Ovary (tissue), 9 donors: ENCODE measurements around the gene CYSTM1. TPM values are rescaled to one million over a fixed set of nuclear protein-coding genes. Genes with fewer than 3 reads are reported as not detected.

Source experiments
- DNase-seq, 5 donors: peaks; one replicate each; pipeline ENCODE4 v3.0.0-alpha.2; 2019 to 2020
- H3K27ac ChIP-seq, 2 donors: fragments of 200-600 bp; one replicate each; pipeline versions ENCODE4 v1.5.1 to v1.8.0; 2019 to 2022
- H3K27me3 ChIP-seq: fragments of 200-600 bp; one replicate; pipeline ENCODE4 v1.8.0; 2022
- H3K36me3 ChIP-seq: fragments of 200-600 bp; sonication (generic); one replicate; pipeline ENCODE4 v1.5.1; 2019
- H3K4me1 ChIP-seq: one replicate; pipeline ENCODE4 v1.8.1; 2013; ENCODE audit warnings: mild to moderate bottlenecking, moderate library complexity; ENCODE audit not compliant: insufficient read depth
- H3K4me3 ChIP-seq: fragments of 200-600 bp; sonication (generic); one replicate; pipeline ENCODE4 v1.5.1; 2017
- H3K9me3 ChIP-seq, 2 donors: fragments of 200-600 bp in 1 of 2; sonication (generic) in 1 of 2; one replicate each; pipeline versions ENCODE4 v1.5.1 to v1.8.1; 2013 to 2019; ENCODE audit warnings: mild to moderate bottlenecking in 1 of 2, moderate library complexity in 1 of 2
- EP300 ChIP-seq: sonication (generic); formaldehyde crosslinking; IDR thresholded peaks from one replicate; pipeline ENCODE4 v1.6.1; 2017; ENCODE audit warnings: antibody characterized with exemption
- POLR2A ChIP-seq: fragments of 450-650 bp; IDR thresholded peaks from one replicate; pipeline ENCODE4 v1.6.1; 2017; ENCODE audit warnings: antibody characterized with exemption, mild to moderate bottlenecking, moderate library complexity
- WGBS, 3 donors: extraction: QIAGEN DNeasy Blood & Tissue Kit in 1 of 3; methylation state at CpG; one replicate each; pipeline versions ENCODE4 v1.1.5 to v1.1.7; 2013 to 2017; 5-methylcytosine and 5-hydroxymethylcytosine counted together
- intact Hi-C, 4 donors: fragments of 100-400 bp; cut with DNase I; formaldehyde crosslinking; loops; one replicate each; pipeline versions ENCODE4 v1.11.0 to v1.15.1; 2022 to 2023
- polyA plus RNA-seq, 2 donors: library from polyadenylated mRNA; stranded (reverse); fragments of 200-250 nt in 1 of 2; fragments of 350-450 nt in 1 of 2; fragmentation: Illumina TruSeq in 1 of 2; extraction: RNeasy Lipid Tissue Mini Kit (QIAGEN cat#74804) in 1 of 2; gene quantifications; one replicate each; pipeline ENCODE4 v1.2.3, GENCODE V29; 2013 to 2014
- total RNA-seq, 7 donors: library from RNA; depleted of rRNA in 2 of 7; stranded (reverse); fragments of >200 nt in 2 of 7; fragmentation: NEBNext Ultra II Directional in 3 of 7; extraction: Animal tissue kit (Norgen Biotek cat#: 25700) in 3 of 7; gene quantifications; one replicate each; pipeline versions ENCODE4 v1.1.0 to v1.2.4, GENCODE V29; 2016 to 2023
- TF ChIP-seq, protein P1 (sequence below), 3 donors: fragments of 450-650 bp in 2 of 3; fragments of 200-600 bp in 1 of 3; IDR thresholded peaks; one replicate each; pipeline versions ENCODE4 v1.5.1 to v1.8.0; 2016 to 2022; ENCODE audit warnings: antibody characterized with exemption in 3 of 3, mild to moderate bottlenecking in 1 of 3
- donor health status: DM: no; HTN: no; CAD: no; lungs with moderate emphysema.
- donor health status: DM: no; HTN: no; CAD: no.
- donor health status: Bipolar disorder and iron deficiency.
- donor health status: DM: yes; HTN: yes; CAD: no.
- donor health status: DM: no; HTN: no; CAD: no.
- donor health status: DM: yes; HTN: yes; CAD: no.

CYSTM1 gene
- total and polyA plus RNA-seq, 9 donors = 24.6 to 143 (median 40.5) TPM

GRCh38 chr5:140216478-140217074 lies 41.6 kb downstream of the CYSTM1 start:
- no peaks in the 10 kb centered on the region for H3K27me3 ChIP-seq
- intact Hi-C loops = no loop called here
- WGBS, 3 donors = 66 to 75% (median 70%) methylated on average over 5 of the region's 5 CpGs
- no peaks in the 10 kb centered on the region for H3K9me3 ChIP-seq
- H3K4me3 ChIP-seq = no peak overlapping the region
- no peak for TF ChIP-seq POLR2A
- no peak for TF ChIP-seq EP300
- TF ChIP-seq, protein P1, sequence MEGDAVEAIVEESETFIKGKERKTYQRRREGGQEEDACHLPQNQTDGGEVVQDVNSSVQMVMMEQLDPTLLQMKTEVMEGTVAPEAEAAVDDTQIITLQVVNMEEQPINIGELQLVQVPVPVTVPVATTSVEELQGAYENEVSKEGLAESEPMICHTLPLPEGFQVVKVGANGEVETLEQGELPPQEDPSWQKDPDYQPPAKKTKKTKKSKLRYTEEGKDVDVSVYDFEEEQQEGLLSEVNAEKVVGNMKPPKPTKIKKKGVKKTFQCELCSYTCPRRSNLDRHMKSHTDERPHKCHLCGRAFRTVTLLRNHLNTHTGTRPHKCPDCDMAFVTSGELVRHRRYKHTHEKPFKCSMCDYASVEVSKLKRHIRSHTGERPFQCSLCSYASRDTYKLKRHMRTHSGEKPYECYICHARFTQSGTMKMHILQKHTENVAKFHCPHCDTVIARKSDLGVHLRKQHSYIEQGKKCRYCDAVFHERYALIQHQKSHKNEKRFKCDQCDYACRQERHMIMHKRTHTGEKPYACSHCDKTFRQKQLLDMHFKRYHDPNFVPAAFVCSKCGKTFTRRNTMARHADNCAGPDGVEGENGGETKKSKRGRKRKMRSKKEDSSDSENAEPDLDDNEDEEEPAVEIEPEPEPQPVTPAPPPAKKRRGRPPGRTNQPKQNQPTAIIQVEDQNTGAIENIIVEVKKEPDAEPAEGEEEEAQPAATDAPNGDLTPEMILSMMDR (IDR thresholded peaks at IDR 0.05) = no peak
- no peak overlapping the region for H3K27ac ChIP-seq
- no peaks in the 10 kb centered on the region for H3K4me1 ChIP-seq
- H3K36me3 ChIP-seq = no peaks in the 10 kb centered on the region
- DNase-seq = no peak

DNA sequence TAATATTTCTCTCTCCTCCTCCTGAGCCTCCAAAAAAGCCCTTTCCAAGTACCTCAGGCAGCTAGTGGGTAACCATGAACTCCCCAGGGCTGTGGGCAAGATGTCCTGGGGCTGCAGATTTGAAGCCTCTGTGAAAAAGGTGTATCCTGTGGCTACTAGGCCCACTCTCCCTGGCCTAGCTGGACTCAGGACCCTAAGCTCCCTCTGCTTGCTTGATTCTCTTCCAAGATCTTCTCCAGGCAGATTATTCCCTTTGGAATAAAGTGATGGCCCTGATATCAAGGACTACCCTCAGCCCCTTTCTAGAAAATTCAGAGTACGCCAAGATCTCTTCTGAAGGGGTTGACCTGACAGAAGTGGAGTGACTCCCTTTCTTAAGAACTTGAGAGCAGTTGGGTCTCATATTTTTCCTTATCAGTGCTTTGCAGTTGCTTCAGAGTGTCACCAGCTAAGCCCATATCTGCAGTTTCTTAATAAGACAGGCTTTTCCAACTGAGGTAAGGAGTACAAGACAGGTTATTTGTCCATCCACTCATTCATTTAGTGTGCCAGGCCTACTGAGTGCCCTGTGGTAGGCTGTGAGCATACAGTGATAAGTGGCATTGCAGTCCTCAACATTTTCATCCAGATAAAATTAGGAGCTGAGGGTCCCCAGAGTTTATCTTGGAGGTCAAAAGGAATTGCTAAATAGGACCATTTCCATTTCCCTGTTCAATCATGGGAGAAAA lies 42.5 kb downstream of the CYSTM1 start:
- Histone ChIP-seq H3K36me3 (no peaks in the 10 kb centered on the region), H3K27ac (no peak overlapping the region), H3K4me3 (no peak overlapping the region), H3K9me3 (no peaks in the 10 kb centered on the region), H3K4me1 (no peaks in the 10 kb centered on the region), H3K27me3 (no peaks in the 10 kb centered on the region)
- intact Hi-C loops = no loop called here
- no peak for DNase-seq
- WGBS, 3 donors = 95 to 100% (median 96%) methylated on average over 1 of the region's 1 CpG
- TF ChIP-seq, protein P1 (IDR thresholded peaks at IDR 0.05) = no peak
- no peak for TF ChIP-seq POLR2A
- no peak for TF ChIP-seq EP300

GRCh38 chr5:140219068-140219991 lies 44.3 kb downstream of the CYSTM1 start:
- peak overlapping the region in 1 of 2 donors; percentile 23 for H3K27ac ChIP-seq
- H3K9me3 ChIP-seq = no peaks in the 10 kb centered on the region
- intact Hi-C loops = no loop called here
- TF ChIP-seq POLR2A (no peak), EP300 (no peak)
- TF ChIP-seq, protein P1 (IDR thresholded peaks at IDR 0.05) = no peak
- no peaks in the 10 kb centered on the region for H3K4me1 ChIP-seq
- DNase-seq = no peak
- no peaks in the 10 kb centered on the region for H3K36me3 ChIP-seq
- WGBS, 3 donors = 49 to 58% (median 55%) methylated on average over 9 of the region's 9 CpGs
- H3K4me3 ChIP-seq = no peak overlapping the region
- H3K27me3 ChIP-seq = no peaks in the 10 kb centered on the region

- DNase-seq = no peak
- no peak for TF ChIP-seq EP300
- TF ChIP-seq POLR2A = no peak
- TF ChIP-seq, protein P1 (IDR thresholded peaks at IDR 0.05) = no peak
- Histone ChIP-seq H3K9me3 (no peaks in the 10 kb centered on the region), H3K4me1 (no peaks in the 10 kb centered on the region), H3K36me3 (no peaks in the 10 kb centered on the region), H3K27me3 (no peaks in the 10 kb centered on the region), H3K4me3 (no peak overlapping the region), H3K27ac (no peak overlapping the region)
- 75 to 87% (median 83%) methylated on average over 3 of the region's 3 CpGs for WGBS, 3 donors
- intact Hi-C loops = no loop called here
Observed at GRCh38 chr5:140220032-140220697, 45.2 kb downstream of the CYSTM1 start.
